ENCODE data around the gene PPAT. TPM values are rescaled to one million over a fixed set of nuclear protein-coding genes. Genes with fewer than 3 reads are reported as not detected.

The PPAT gene
- total and polyA plus RNA-seq, 4 donors: 3.7 to 11.0 (median 5.7) TPM

- Histone ChIP-seq H3K27ac (ENCODE audit: low read depth in 1 of 2, low read length in 2 of 2) (no peak overlapping the region), H3K9ac (ENCODE audit: low read depth in 1 of 2, low read length in 2 of 2) (no peak overlapping the region), H3K36me3 (ENCODE audit: control insufficient read depth in 4 of 4, insufficient read depth in 3 of 4, low read depth in 1 of 4, low read length in 3 of 4) (no peaks in the 10 kb centered on the region), H3K27me3 (ENCODE audit: control insufficient read depth in 4 of 4, insufficient read depth in 4 of 4, low read length in 3 of 4) (no peaks in the 10 kb centered on the region), H3K9me3 (ENCODE audit: control insufficient read depth in 4 of 4, low read length in 3 of 4) (no peaks in the 10 kb centered on the region), H3K4me3 (ENCODE audit: low read depth in 1 of 3, low read length in 3 of 3) (no peak overlapping the region), H3K4me1 (ENCODE audit: control insufficient read depth in 4 of 4, insufficient read depth in 4 of 4, low read length in 3 of 4) (peaks cover 0 to 15% (median 10%) of the 10 kb centered on the region in 4 donors)
- TF ChIP-seq RAD21 (IDR thresholded peaks at IDR 0.05) (no peak), FOXA1 (IDR thresholded peaks at IDR 0.05) (no peak), CTCF (IDR thresholded peaks at IDR 0.05; ENCODE audit: low read depth, low read length, missing input control) (no peak), RXRA (IDR thresholded peaks at IDR 0.05) (no peak), NR2F2 (IDR thresholded peaks at IDR 0.05) (no peak), ATF3 (IDR thresholded peaks at IDR 0.05) (no peak), SP1 (IDR thresholded peaks at IDR 0.05) (no peak), JUND (IDR thresholded peaks at IDR 0.05) (no peak), HNF4G (IDR thresholded peaks at IDR 0.05) (no peak), GABPA (IDR thresholded peaks at IDR 0.05 in 1 of 2, conservative IDR thresholded peaks at IDR 0.05 in 1 of 2) (no peak), FOXA2 (IDR thresholded peaks at IDR 0.05) (no peak), ZBTB33 (IDR thresholded peaks at IDR 0.05) (no peak), MAX (IDR thresholded peaks at IDR 0.05) (no peak), EGR1 (IDR thresholded peaks at IDR 0.05; ENCODE audit: low read depth in 2 of 2) (no peak), REST (IDR thresholded peaks at IDR 0.05) (no peak), TAF1 (conservative IDR thresholded peaks at IDR 0.05) (no peak), YY1 (IDR thresholded peaks at IDR 0.05) (no peak), HNF4A (conservative IDR thresholded peaks at IDR 0.05) (no peak)
- 64% methylated on average over 1 of the region's 1 CpG for WGBS
- peak; percentile 40 for DNase-seq (ENCODE audit: low spot score)
Measured at GRCh38 chr4:56389558-56389957, 45.9 kb downstream of the PPAT start.
